Measurements from ENCODE around the gene MAFB.

Gene MAFB

DNA sequence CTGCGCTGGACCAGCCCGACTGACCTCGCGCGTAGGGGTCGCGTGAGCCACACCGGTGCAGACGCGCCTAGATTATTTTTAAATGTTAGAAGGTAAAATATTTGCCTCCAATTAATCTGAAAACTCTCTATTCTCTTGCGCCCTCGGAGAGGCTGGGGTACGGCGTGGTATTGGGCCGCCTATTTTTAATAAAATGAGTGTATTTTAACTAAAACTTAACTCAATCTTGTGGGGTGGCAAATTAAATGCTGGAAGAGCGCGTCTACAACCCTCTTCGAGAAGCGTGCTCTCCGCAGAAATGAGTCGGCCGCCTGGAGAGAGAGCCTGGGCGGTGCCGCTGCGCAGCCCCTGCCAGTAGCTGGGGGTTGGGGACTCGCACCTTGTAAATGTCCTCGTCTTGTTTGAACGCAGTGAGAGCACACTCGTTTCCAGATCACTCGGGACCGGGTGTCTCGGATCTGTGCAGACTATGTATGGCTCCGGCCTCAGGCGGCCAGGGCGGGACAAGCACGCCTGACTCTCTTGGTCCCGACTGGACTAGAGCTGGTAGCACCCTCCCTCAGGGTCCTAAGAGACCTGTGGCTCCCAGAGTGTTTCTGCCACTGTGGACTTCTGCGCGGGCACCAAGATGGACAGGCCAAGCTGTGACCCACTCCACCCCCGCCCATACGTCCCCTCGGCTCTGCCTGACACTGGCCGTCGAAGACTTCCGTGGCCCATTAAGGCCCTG lies 2.0 kb upstream of the MAFB start:
- peak overlapping the region; percentile 30 for H3K4me3 Mint-ChIP-seq
- H3K27me3 Mint-ChIP-seq, result peaks cover 33% of the 10 kb centered on the region
- H3K27ac Mint-ChIP-seq, result no peak overlapping the region
- peaks cover 11% of the 10 kb centered on the region for H3K4me1 Mint-ChIP-seq (ENCODE audit: low read depth)
- no peaks in the 10 kb centered on the region for H3K9me3 Mint-ChIP-seq (ENCODE audit: low read depth)
- no peaks in the 10 kb centered on the region for H3K36me3 Mint-ChIP-seq

DNA sequence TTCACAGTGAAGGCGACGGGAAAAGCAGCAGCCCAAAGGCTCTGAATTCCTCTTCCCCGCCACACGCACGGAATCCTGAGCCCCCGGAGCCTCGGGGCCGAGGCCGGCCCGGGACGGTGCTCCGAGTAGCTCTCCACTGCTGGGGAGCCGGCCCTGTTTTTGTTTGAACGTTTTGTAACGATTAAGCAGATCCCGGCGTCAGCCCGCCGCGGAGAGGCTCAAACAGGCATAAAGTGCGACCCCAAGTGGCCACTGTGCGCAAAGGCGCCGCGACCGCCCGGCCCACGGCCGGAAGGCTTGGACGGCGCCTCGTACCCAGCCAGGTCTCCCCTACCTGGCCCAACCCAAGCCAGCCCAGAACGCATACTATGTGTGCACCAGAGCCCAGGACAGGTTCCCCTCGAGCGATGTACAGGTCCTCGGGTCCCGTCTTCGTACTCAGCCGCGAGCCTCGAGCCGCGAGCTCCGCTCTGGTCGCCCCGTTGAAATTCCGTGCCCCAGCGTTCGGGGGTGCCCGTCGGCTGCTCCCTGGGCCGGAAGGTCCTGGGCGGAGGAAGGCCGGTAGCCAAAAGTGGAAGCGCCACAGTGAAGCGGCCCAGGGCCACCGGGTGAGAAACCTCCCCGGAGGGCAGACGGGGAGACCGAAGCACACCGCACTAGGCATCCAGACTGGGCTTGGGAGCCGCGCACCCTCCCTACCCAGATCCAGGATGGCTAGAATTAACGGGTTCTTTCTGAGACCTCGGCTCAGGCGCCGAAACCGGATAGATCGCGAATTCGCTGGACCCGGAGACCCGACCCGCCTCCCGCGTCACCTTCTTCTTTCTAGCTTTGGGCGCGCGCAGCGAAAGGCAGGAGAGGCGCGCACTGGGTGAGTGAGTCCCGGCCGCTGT lies 1.2 kb upstream of the MAFB start:
- Mint-ChIP-seq H3K9me3 (ENCODE audit: low read depth) (no peaks in the 10 kb centered on the region), H3K4me3 (peak overlapping the region; percentile 82)

DNA sequence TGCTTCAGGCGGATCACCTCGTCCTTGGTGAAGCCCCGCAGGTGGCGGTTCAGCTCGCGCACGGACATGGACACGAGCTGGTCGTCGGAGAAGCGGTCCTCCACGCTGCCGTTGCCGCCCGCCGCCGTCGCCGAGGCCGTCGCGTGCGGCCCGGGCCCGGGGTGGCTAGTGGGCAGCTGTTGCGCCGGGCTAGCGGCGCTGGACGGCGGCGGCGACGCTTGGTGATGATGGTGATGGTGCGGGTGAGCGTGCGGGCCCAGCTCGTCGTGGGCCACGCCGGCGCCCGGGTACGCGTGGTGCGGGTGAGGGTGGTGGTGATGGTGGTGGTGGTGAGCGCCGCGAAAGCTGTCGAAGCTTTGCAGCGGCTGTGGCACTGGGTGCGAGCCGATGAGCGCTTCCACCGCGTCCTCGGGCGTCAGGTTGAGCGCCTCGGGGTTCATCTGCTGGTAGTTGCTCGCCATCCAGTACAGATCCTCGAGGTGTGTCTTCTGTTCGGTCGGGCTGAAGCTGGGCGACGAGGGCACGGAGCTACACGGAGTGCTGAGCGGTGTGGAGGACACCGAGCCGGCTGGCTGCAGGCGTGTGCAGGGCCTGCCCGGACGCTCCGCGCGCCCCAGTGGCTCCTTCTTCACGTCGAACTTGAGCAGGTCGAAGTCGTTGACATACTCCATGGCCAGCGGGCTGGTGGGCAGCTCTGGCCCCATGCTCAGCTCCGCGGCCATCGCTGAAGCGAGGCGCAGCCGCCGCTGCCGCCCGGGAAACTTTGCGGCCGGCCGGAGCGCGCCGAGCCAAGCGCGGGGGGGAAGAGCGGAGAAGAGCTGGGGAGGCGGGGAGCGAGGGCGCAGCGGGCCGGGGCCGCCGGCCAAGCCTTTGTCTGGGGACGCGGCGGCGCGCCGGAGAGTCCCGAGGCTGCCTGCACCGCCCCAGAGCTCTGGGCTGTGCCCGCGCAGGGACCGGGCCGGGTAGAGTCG lies 622 bp downstream of the MAFB start:
- Mint-ChIP-seq H3K4me1 (ENCODE audit: low read depth) (peaks cover 13% of the 10 kb centered on the region), H3K9me3 (ENCODE audit: low read depth) (no peaks in the 10 kb centered on the region)

More for the DNA sequence above, 1.2 kb upstream of the MAFB start:
- H3K36me3 Mint-ChIP-seq, result no peaks in the 10 kb centered on the region
- H3K27me3 Mint-ChIP-seq, result peaks cover 33% of the 10 kb centered on the region
- no peak overlapping the region for H3K27ac Mint-ChIP-seq
- H3K4me1 Mint-ChIP-seq (ENCODE audit: low read depth), result peaks cover 11% of the 10 kb centered on the region

DNA sequence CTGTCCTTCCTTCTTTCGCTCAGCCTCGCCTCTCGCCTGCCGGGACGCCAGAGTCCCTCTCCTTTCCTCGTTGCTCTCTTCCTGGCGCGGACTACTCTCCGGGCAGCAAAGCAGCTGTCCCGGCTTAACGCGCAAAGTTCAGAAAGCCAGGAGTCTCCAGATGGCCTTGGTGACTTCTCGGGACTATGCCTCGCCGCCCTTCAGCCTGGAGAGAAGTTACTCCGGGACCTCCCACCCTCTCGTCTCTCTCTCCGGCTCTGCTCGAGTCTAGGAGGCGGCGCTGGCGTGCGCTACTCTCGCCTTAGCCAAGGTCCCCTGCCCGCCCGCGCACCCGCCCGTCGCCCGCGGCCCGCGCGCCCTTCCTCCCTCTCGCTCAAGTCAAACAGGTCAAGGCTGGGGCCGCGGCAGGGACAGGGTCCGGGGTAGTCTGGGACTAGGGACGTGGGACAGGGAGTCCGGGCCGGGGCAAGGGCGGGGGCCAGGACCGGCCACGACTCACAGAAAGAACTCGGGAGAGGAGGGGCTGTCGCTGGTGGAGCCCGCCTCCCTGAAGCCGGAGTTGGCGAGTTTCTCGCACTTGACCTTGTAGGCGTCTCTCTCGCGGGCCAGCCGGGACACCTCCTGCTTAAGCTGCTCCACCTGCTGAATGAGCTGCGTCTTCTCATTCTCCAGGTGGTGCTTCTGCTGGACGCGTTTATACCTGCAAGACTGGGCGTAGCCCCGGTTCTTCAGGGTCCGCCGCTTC lies 1.5 kb downstream of the MAFB start:
- Mint-ChIP-seq H3K4me3 (no peak overlapping the region), H3K27ac (no peak overlapping the region), H3K4me1 (ENCODE audit: low read depth) (peaks cover 13% of the 10 kb centered on the region), H3K27me3 (peaks cover 32% of the 10 kb centered on the region), H3K9me3 (ENCODE audit: low read depth) (no peaks in the 10 kb centered on the region), H3K36me3 (no peaks in the 10 kb centered on the region)

More for the DNA sequence above, 622 bp downstream of the MAFB start:
- Mint-ChIP-seq H3K27ac (no peak overlapping the region), H3K36me3 (no peaks in the 10 kb centered on the region), H3K4me3 (peak overlapping the region; percentile 63), H3K27me3 (peaks cover 35% of the 10 kb centered on the region)

DNA sequence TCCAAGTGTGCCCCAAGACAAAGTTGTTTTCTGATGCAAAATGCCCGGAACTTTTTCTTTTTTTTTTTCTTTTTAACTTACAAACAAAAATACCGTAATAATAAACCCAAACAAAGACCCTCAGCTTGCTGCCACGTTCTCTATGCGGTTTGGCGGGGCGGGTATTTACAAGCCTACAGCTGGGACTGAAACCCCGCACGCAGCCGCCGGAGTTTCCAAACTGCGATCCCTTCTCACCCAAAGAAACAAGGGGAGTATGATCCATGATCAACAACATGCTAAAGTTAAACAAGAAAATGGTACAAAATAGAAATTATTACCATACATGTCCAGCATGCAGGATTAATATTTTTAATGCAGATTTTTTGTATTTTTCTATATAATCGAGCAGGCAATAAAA lies 2.1 kb downstream of the MAFB start:
- Mint-ChIP-seq H3K4me3 (no peak overlapping the region), H3K4me1 (ENCODE audit: low read depth) (peaks cover 13% of the 10 kb centered on the region), H3K9me3 (ENCODE audit: low read depth) (no peaks in the 10 kb centered on the region), H3K27me3 (peaks cover 29% of the 10 kb centered on the region), H3K36me3 (no peaks in the 10 kb centered on the region), H3K27ac (no peak overlapping the region)

DNA sequence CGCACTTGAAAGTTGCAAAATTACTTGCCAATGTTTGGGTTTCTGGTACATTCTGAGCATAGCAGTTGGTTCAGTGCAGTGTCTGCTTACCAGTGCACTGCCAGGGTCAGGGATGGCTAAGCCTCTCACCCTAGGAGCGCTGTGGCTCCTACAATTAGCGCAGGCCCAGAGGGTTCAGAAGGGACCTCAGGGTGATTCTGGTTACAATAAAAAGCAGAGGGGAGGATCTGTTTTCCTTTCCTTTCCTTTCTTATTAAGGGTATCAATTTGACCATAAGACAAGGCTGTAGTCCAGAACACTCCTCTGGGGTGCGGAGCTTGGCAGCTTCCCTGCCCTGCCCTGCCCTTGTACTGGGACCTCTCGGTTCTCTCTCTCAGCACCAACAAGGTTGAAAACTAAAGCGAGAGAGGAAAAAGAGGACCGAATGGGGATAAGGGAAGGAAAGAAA lies 2.6 kb downstream of the MAFB start:
- no peak overlapping the region for H3K4me3 Mint-ChIP-seq
- peaks cover 13% of the 10 kb centered on the region for H3K4me1 Mint-ChIP-seq (ENCODE audit: low read depth)
- peaks cover 28% of the 10 kb centered on the region for H3K27me3 Mint-ChIP-seq
- H3K36me3 Mint-ChIP-seq, result no peaks in the 10 kb centered on the region
- no peak overlapping the region for H3K27ac Mint-ChIP-seq
- H3K9me3 Mint-ChIP-seq (ENCODE audit: low read depth), result no peaks in the 10 kb centered on the region

DNA sequence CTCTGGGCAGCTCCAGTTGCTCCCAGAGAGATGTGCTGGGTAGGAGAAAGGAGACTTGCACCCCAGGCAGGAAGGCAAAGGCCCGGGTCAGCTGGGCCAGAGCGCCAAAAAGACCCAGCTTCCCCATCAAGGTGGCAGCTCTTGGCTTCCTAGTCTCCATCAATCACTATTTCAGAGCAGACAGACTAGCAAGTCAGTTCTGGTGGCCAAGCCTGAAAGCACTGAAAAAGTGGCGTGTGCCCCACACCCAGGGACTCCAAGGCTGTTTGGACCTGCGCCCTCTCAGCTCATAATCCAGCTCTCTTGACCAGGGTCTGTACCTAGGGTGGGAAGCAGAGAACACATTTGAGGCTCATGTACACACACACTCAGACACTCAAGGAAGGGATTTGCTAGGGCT lies 3.7 kb downstream of the MAFB start:
- Mint-ChIP-seq H3K27ac (no peak overlapping the region), H3K27me3 (peaks cover 33% of the 10 kb centered on the region), H3K4me3 (no peak overlapping the region), H3K36me3 (no peaks in the 10 kb centered on the region), H3K9me3 (ENCODE audit: low read depth) (no peaks in the 10 kb centered on the region), H3K4me1 (ENCODE audit: low read depth) (peaks cover 13% of the 10 kb centered on the region)

DNA sequence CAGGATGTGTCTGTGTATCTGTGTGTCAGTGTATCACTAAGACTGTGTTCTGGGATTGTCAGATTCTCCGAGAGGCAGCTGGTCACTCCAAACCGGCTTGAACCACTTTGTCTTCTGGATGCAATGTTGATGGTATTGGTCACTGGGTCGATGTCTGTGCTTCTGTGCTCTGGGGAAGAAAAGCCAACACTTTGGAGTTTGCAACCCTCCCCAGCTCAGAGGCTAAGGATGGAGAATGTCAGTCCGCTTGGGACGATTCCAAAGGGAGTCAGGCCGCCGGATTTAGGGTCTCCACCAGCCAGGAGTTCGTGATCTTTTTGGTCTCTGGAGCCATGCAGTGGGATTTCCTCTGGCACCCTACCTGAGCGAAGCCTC lies 5.2 kb downstream of the MAFB start:
- Mint-ChIP-seq H3K4me1 (ENCODE audit: low read depth) (peaks cover 9% of the 10 kb centered on the region), H3K9me3 (ENCODE audit: low read depth) (no peaks in the 10 kb centered on the region), H3K27ac (no peak overlapping the region), H3K27me3 (peaks cover 39% of the 10 kb centered on the region), H3K4me3 (no peak overlapping the region), H3K36me3 (no peaks in the 10 kb centered on the region)

DNA sequence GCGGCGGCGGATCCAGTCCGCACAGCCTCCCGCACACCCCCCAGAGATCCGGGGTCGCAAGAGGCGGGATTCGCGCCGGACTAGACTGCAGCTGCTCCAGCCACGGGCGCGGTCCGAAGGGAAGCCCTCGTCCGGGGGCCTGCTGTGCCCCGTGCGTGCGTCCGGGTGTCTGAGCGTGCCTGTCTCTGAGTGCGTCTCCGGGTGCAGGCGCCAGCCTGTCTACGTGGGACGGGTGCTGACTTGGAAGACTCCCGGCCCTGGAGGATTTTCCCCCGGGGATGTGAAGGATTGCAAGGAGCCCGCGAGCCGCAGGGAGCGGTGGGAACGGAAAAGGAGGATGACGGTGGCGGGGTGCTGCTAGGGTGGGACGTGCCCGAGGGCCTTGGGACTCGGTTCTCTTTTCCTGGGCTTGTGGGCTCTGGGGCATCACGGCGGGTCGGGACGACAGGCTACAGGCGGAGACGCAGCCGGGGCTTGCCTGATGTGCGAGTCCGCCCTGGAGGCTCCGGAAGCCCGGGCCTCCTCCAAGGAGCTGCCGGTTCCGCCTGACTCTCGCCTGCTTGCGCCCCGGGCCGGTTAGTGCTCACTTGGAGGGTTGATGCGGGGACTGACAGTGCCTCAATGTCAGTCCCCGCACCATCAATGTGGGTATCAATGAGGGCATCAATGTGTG lies 5.7 kb downstream of the MAFB start:
- no peaks in the 10 kb centered on the region for H3K36me3 Mint-ChIP-seq
- H3K4me3 Mint-ChIP-seq, result no peak overlapping the region
- H3K4me1 Mint-ChIP-seq (ENCODE audit: low read depth), result peaks cover 7% of the 10 kb centered on the region
- H3K27ac Mint-ChIP-seq, result no peak overlapping the region
- H3K27me3 Mint-ChIP-seq, result peaks cover 37% of the 10 kb centered on the region
- no peaks in the 10 kb centered on the region for H3K9me3 Mint-ChIP-seq (ENCODE audit: low read depth)

DNA sequence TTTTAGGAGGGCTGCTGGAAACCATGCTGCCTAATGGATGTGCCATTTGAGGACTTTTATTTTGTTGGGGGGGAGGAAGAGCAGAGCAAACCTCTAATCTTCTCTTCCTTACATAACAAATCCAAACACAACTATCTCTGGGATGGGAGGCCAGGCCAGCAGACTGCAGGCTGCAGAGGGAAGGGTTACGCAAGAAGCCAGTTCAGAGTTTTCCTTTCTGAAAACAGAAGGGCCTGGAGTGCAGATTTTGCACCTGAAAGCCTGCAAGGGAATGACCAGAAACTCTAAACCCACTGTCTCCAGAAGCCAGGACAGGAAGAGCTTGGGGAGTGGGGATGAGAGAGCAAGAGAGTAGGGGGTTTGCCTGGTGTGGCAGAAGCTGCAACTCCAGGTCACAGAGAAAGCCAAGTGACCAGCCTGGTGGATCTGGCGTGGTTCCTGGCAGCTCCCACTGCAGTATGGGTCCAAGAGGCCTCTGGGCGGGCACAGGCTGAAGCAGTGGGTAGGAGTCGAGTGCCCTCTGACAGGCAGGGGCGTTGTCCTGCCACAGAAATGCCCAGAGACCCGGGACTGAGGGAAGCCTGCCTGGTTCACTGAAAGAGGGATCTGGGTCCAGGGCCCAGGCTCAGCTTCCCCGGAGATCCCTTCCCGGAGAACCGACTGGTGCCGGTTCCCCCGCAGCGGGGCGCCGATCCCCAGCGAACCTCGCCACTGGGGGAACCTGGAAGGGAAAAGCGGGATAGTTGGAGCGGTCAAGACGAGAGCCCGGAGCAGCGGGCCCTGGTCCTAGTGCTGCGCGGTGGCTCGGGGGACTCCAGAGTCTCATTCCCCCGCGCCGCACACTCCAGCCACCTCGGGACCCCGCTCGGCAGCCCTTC lies 6.7 kb downstream of the MAFB start:
- no peaks in the 10 kb centered on the region for H3K36me3 Mint-ChIP-seq

DNA sequence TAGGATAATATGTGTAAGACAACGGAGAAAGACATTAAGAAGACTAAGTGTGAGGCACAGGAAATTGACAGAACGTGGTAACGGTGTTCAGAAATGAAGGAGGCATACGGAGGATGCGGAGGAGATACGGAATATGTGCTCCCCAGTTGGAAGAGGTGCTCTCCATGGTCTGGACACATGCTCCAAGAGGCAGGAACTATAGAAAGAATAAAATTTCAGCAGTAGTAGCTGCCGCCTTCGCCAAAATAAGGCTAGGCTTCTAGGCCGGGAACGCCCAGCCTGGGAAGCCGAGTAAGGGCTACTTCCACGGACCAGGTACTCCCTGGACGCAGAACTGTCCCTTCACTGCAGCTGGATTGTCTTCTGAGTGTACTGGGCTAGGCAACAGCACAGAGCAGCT lies 7.4 kb downstream of the MAFB start:
- Mint-ChIP-seq H3K36me3 (no peaks in the 10 kb centered on the region), H3K27ac (no peak overlapping the region), H3K9me3 (ENCODE audit: low read depth) (no peaks in the 10 kb centered on the region), H3K27me3 (peaks cover 39% of the 10 kb centered on the region), H3K4me1 (ENCODE audit: low read depth) (peaks cover 2% of the 10 kb centered on the region), H3K4me3 (no peak overlapping the region)

More for the DNA sequence above, 6.7 kb downstream of the MAFB start:
- no peak overlapping the region for H3K27ac Mint-ChIP-seq
- no peak overlapping the region for H3K4me3 Mint-ChIP-seq
- H3K4me1 Mint-ChIP-seq (ENCODE audit: low read depth), result peaks cover 4% of the 10 kb centered on the region
- H3K9me3 Mint-ChIP-seq (ENCODE audit: low read depth), result no peaks in the 10 kb centered on the region
- H3K27me3 Mint-ChIP-seq, result peaks cover 36% of the 10 kb centered on the region

DNA sequence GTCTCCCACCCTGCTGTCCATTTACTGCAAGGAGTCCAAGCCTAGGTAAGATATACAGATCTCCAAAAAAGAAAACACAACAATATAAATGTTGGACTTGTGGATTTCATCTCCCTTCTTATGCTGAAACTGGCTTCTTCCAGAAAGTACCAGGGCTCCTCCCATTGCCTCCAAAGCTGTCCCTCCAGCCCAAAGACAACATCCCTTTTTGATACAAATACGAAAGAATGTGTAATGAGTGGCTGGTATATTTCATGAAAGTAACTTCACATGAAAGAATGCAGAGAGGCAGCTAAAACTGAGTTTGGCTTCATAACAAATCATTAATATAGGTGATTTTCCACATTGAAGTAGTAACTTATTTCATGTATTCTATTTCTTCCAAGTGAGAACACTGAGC lies 7.9 kb downstream of the MAFB start:
- Mint-ChIP-seq H3K4me3 (no peak overlapping the region), H3K36me3 (no peaks in the 10 kb centered on the region), H3K27me3 (peaks cover 36% of the 10 kb centered on the region), H3K4me1 (ENCODE audit: low read depth) (peaks cover 2% of the 10 kb centered on the region), H3K9me3 (ENCODE audit: low read depth) (no peaks in the 10 kb centered on the region), H3K27ac (no peak overlapping the region)
